NCI-H2196 treated with DMSO at 0.1 percent for 48 hours (cell line): ENCODE results near the gene PXMP2.

Experiments used
- DNase-seq: peaks from one replicate; lab custom pipeline; 2025; ENCODE audit not compliant: unreplicated experiment; lab: John Stamatoyannopoulos, UW

Gene PXMP2

DNA sequence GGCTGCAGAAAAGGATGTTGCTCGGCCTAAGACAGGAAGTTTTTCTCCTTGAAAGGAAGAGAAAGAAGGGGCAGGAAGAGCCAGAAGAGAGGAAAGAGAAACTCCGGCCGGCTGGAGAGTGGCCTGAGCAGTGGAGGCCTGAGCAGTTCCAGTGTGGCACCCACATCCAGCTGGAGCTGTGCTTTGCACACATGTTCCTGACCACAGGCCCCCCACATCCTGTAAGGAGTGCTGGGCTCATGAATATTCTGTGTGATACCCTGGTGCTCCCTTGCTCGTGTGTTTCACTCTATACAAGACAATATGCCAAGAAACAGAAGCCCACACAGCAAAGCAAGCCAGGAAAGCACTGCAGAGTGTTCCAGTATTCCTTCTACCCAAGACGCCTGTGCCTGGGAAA, 27.3 kb upstream of the PXMP2 start:
- no peak for DNase-seq

- no peak for DNase-seq
These were observed 26.4 kb upstream of the PXMP2 start for GRCh38 chr12:132660996-132661395.

DNA sequence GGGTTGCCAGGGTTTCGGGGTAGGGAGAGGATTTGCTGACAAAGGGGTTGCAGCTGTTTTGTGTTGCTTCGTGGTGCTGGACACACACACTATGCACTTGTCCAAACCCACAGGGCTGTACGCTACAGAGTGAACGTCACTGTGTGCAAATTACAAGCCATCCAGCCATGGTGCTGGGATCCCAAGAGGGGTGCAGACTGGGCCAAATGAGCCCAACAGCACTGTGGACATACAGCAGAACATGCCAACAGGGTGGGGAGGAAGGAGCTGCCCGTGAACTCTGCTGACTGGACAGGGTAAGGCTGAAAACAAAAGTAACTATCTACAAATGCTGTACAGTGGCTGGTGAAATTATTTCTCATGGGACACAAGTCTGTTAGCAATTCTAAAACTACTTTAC, 25.4 kb upstream of the PXMP2 start:
- DNase-seq, result no peak

- no peak for DNase-seq
These were observed 24.3 kb upstream of the PXMP2 start for GRCh38 chr12:132662901-132663755.

- no peak for DNase-seq
These were observed 22.9 kb upstream of the PXMP2 start for GRCh38 chr12:132664206-132665148.

- DNase-seq, result no peak
These were observed 22.3 kb upstream of the PXMP2 start for GRCh38 chr12:132665149-132665491.

- DNase-seq, result no peak
These were observed 21.6 kb upstream of the PXMP2 start for GRCh38 chr12:132665794-132666193.

GRCh38 chr12:132668191-132669088, 18.9 kb upstream of the PXMP2 start:
- no peak for DNase-seq

DNA sequence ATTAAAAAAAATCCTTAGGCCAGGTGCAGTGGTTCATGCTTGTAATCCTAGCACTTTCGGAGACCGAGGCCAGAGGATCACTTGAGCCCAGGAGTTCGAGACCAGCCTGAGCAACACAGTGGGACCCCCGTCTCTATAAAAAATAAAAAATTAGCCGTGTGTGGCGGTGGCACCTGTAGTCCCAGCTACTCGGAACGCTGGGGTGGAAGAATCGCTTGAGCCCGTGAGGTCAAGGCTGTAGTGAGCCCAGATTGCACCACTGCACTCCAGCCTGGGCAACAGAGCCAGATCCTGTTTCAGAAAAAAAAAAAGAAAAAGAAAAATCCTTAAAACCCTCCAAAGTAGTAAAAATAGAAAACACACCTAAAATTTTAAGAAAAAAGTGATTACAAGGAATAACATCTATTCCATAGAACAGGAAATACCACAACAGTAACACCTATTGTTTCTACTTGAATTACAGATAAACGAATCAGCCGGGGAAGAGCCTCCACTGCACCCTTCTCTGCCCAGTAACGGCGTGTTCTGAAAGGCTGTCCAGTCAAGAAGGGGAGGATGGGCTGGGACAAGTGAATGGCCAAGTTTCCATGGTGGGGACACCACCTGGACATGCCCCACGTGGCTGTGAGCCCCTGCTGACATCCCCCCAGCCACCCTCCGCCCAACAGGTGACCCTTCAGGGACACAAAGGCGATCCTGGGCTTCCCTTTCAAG, 18.1 kb upstream of the PXMP2 start:
- DNase-seq, result no peak

DNA sequence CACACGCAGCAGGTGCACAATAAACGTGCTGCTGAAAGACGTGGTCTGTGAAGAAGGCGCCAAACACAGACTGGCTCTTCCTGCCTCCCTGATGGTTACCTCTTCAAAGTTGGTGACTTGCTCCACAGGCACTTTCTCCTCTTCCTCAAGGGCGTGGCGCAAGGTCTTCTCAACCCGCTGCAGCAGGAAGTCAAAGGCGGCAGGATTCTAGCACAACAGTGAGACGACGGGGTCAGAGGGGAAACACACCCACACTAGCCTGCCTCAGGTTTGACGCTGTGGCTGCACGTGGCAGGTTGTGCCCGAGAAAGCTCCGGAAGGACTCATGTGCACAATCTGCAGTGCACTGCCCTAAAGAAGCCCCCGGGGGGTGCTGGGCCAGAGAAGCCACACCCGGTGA, 15.3 kb upstream of the PXMP2 start:
- DNase-seq, result no peak

- no peak for DNase-seq
These were observed 14.7 kb upstream of the PXMP2 start for GRCh38 chr12:132672678-132673077.

DNA sequence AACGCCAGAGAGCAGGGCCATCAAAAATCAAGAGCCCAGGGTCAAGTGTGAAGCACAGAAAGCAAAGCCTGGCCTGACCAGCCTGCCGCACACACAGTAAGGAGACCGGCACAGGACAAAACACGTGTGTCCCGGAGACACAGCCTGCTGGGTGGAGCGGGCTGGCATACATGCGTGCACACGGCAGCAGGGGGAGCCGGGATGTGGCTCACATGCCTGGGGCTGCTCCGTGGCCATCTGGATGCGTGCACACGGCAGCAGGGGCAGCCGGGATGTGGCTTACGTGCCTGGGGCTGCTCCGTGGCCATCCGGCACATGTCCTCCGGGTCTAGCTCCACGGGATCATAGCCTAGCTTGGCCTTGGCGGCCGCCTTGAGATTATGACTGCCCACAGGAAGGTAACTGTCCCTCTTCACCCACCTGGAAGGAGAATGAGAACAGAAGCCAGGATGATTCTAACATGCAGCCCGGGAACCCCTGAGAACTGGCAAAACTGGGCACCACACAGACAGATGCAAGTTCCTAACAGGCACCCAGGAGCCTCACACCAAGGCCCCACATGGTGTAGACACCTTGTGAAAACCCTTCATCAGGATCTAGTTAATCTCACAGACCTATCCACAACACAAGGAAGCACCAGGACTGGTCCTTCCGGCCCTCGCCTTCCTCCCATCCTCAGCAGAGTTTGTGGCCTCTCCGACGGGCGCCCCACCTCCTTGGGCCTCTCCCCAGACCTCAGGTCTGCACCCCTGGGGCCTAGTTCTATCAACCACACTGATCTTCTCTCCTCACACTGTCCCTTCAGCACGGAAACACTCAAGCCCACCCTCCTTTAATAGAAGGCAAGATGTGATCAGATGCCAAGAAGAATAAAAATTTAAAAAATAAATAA, 13.9 kb upstream of the PXMP2 start:
- DNase-seq, result no peak

- DNase-seq, result no peak
These were observed 12.8 kb upstream of the PXMP2 start for GRCh38 chr12:132674561-132674960.

DNA sequence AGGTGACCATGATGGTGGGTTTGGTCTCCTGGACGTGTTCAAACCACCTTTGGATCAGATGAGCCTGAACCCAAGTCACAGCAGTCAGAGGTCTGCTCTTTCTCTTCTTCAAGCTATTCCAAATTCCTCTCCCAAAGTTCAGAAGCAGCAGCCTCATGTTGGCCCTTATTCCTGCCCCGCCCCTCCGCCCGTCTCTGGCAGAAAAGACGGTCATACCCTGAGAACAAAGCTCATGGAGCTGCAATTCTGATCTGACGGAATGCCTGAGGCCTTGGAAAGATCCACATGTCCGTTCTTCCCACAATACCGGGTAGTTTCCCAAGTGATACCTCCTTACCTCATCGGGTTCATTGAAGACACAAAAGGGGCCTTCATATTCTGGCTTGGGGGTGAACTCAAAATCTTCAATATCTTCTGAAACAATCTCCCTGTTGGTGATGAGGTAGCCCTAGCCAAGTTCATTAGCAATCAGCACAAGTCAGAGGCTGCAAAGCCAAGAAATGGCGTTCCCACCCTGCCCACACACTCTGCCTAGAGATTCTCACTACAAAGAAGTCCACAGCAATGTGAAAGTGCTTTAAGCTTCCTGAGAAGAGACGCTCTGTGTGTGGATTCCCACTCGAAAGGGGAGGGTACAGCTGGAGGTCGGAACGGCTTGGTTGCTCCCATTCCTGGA, 11.5 kb upstream of the PXMP2 start:
- DNase-seq, result no peak

DNA sequence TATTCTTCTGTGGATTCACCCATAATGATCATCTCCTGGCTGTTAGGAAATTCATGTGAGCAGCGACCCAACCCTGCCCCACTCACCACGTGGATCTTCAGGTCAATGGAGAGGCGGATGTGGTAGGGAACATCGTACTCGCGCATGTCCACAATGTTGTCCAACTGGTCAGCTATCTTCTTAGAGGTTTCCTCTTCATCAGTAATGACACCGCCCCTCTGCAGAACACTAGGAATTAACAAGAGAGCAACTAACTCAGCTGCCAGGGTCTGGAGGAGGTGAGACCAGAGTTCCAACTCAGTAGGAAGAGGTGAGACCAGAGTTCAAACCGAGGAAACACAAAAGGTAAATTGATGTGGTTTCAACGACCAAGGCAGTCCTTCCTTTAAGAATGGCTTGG, 9.9 kb upstream of the PXMP2 start:
- no peak for DNase-seq

- no peak for DNase-seq
These were observed 2.0 kb upstream of the PXMP2 start for GRCh38 chr12:132685400-132685799.

GRCh38 chr12:132686825-132687210, 569 bp upstream of the PXMP2 start:
- no peak for DNase-seq

DNA sequence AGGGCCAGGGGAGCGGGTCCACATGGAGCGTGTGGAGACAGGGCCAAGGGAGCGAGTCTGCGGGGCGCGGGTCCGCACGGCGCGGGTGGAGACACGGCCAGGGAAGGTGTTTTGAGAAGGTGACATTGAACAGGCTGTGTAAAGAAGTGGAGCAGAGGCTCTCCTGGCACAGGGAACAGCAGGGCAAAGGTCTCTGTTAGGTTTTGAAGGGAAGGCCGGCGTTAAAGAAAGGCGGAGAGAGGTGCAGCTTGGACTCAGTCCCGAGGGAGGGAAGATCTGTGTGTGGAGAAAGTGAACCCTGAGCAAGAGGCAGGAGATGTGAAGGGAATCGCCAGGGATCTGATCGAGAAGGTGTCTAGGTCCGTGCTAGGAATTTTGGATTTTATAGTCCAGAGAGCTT, 1.8 kb downstream of the PXMP2 start:
- no peak for DNase-seq

DNA sequence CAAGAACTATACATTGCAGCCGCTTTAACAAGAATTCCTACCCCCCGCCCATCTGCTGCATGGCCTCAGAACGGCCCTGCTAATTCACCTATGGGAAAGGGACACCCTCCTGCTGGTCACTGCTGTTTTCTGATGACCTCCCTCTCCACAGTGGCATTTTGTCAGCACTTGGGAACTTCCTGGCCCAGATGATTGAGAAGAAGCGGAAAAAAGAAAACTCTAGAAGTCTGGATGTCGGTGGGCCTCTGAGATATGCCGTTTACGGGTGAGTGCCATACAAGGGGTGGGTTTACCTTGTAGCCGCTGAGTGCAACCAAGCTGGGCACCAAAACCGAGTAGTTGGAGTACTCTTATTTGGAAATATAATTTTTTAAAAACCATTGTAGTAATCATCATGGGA, 2.7 kb downstream of the PXMP2 start:
- DNase-seq, result no peak
